GM21381 (cell line): ENCODE results near the gene ADAMTS2.

Experiments used
- ATAC-seq: cut with Tn5 transposase; IDR thresholded peaks from one replicate; pipeline ENCODE4 v1.9.1; 2021; ENCODE audit warnings: mild to moderate bottlenecking, moderate library complexity; ENCODE audit not compliant: unreplicated experiment

Gene ADAMTS2

DNA sequence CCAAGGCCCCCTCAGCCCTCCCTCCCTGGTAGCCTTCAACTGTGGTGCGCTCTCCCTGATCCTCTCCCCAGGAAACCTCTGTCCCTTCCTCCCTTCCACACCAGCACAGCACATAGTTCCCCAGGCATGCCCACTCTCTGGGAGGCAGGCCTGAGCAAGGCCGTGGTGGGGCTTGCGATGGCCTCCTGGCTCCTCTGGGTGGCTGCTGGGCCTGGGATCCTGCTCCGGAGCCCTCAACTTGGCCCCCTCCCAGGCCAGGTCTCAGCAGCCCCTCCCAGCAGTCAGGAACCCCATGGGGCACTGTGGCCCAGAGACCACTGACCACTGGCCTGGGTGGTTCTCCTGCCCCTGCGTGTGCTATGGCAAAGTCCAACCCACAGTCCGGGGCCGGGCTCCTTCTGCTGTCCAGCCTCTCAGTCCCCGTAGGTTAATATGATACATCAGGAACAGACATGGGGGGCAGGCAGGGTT is 159.3 kb downstream of the ADAMTS2 start:
- no peak for ATAC-seq

DNA sequence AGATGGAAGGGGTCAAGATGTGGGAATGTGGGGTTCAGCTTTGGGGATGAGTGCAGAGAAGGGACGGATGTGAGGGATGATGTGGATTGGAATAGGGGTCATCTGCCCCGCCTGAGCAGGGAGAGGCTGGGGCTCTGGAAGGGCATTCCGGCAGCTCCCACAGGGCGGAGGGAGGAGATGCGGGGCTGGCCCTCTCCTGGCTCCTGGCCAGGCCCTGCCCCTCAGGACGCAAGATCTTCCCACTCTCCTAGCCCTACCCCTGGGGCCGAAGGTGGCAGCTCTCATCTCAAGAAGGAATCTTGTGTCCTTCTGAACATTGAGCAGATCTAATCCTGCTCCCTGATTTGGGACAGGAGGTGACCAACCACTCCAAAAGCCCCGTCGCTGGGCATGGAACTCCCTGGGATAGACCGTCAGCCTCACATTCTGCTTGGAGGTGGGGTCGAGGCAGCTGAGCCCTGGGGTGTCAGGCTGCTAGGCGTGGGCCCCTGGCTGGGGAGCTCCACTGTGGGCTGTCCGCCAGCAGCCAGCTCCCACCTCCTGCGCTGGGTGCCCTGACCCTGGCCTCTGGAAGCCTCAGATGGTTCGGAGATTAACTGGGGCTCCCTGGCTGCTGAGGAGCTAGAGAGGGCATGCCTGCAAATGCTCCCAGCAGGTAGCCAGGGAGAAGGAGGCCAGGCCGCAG is 159.9 kb downstream of the ADAMTS2 start:
- ATAC-seq, result no peak

DNA sequence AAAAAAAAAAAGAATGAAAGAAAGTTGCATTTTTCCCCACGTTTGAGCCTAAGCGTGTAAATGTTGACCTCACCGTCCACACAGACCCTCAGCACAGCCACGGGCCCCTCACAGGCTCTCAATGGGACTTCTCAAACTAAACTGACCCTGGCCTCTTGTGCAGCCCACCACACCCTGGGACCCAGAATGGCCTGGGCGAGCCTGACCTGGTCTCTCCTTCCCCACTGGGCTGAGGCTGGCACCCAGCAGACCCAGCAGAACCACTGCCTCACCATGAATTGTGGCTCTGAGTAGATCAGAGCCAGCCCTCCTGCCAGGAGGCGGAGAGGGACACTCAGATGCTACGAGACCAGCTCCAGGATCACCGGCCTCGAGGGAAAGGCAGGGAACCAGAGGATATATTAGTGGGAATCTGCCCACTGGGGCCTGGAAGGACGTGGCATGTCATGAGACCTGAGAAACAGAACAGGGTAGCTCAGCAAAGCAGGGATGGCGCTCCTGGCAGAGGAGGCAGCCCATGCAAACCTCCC is 160.7 kb downstream of the ADAMTS2 start:
- ATAC-seq, result no peak

DNA sequence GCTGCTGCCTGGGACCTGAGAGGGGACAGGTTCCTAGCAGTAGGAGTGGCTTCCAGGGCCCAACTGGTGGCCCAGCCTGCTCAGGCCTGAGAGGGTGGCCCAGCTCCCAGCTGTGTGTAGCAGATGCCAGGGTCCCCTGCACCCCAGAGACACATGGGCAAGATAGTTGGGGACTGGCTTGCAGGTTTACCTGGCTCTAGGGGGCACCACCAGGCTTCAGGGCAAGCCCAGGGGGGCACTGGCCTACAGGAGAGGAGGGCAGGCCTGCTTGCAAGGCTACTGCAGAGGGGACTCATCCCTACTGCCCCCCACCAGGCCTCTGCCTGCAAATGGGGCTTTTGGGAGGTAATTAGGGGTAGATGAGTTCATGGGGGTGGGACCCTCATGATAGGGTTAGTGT is 161.8 kb downstream of the ADAMTS2 start:
- ATAC-seq, result no peak

DNA sequence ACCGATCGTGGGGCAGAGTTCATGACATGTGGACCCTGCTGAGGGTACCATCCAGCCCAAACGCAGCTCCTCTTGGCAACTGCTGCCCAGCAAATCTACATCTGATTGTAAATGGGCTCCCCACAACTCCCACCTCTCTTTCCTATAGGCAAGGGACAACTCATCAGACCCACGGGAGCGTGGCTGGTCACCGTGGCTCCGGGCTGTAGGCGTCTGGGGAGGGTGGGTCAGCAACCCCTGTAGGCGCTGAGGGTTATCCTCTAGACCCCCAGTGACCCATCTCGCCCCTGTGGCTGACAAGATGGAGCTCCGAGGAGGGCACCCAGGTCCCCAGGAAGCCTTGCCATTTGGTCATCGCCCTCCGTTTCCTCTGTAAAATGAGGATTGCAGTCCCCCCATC is 162.7 kb downstream of the ADAMTS2 start:
- ATAC-seq, result no peak

DNA sequence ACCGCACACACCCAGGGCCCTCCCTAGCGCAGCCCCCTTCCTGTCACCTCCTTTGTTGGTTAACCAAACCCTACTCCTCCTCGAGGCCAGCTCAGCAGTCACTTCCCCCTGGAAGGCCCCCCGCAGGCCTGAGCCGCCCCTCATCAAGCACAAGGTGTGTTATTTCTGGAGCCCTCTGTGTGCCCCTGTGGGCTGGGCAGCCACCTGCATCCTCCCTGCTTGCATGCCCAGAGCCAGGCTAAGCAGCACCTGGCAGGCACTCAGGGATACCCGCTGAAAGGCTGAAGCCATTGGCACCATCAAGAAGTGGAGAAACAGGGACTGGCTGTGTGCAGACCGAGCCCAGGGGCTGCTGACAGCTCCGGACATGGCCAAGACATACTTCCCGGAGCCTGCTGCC is 163.3 kb downstream of the ADAMTS2 start:
- no peak for ATAC-seq

- no peak for ATAC-seq
Observed at GRCh38 chr5:179180921-179181645, 164.2 kb downstream of the ADAMTS2 start.

- no peak for ATAC-seq
Observed at GRCh38 chr5:179180061-179180610, 165.1 kb downstream of the ADAMTS2 start.

- ATAC-seq, result no peak
Observed at GRCh38 chr5:179177711-179178575, 167.3 kb downstream of the ADAMTS2 start.

GRCh38 chr5:179176571-179177230 is 168.6 kb downstream of the ADAMTS2 start:
- ATAC-seq, result no peak

DNA sequence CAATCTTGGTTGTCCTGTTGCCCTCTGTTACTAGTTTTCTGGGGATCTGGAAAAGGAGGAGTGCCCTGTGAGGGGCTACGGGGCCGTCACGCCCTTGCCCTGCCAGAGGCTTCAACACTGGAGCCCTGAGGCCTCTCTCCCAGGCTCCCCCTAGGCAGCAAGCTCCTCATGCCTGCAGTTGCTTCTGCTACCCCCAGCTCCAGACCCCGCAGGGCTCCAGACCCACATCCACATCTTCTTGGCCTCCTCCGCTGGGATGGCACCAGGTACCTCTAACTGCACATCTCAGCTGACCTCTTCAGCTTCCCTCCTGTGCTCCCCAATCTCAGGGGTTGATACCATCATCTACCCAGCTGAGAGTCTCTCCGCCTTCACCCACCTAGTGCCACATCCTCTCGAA is 169.1 kb downstream of the ADAMTS2 start:
- ATAC-seq, result no peak

DNA sequence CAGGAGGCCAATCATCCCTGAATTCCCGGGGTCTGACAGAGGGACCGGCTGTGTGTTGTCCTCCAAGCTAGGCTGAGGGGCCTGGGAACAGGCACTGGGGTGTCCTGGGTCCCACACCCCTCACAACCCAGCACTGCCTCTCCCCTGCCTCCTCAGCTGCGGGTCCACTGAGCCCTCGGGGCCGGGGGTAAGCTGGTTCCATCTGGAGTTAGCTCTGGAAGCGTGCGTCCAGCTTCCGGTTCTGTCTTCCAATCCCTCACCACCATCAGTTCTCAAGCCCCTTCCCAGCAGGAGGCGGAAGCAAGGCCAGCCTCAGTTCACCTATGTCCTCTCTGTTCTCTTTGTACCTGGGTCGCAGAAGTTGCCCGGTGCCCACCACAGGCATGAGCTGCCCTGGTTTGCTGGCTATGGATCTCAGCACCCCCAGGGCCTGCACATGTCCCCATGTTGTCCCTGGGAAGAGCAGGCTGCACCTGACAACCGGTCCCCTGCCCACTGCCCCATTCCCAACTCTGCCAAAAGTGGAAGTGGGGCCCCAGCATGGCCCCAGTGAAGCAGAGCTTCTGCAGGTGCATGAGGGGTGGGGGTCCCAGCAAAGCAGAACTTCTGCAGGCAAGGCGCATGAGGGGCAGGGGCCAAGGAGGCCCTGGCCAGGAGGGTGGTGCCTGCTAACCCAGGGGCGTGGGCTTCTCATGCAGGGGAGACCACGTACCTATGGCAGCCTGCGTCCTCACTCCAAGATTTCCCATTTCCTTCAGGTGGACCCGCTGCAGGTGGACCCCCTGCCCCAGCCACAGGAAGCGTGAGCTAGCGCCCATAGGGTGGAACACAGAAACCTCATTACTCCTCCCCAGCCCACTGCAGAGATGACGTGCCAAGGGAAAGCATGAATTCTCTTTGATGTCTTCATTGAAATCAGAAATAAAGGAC is 173.2 kb downstream of the ADAMTS2 start:
- ATAC-seq, result no peak

DNA sequence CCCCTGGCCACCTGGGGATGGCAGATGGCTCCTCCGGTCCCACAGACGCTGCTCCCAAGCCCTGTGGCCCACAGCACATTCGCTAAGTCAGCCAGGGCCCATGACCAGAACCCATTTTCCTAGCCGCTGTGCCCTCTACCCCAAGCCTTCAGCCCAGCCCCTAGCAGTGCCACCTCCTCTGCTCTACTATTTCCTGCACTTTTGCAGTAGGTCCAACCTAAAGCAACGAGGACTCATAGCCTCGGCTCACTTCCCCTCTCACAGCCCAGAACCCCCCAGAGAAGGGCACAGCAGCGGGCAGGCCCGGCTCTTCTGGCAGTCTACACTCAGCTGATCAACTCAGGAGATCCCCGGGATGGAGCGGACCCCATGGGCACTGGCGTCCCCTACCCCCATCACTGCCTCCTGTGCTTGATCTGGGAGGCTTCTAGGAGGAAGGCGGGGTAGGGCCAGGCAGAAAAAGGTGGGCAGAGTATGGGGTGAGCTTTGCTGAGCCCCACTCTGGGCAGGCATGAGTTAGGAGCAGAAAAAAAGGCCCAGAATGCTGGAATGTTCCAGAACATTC is 173.9 kb downstream of the ADAMTS2 start:
- no peak for ATAC-seq

DNA sequence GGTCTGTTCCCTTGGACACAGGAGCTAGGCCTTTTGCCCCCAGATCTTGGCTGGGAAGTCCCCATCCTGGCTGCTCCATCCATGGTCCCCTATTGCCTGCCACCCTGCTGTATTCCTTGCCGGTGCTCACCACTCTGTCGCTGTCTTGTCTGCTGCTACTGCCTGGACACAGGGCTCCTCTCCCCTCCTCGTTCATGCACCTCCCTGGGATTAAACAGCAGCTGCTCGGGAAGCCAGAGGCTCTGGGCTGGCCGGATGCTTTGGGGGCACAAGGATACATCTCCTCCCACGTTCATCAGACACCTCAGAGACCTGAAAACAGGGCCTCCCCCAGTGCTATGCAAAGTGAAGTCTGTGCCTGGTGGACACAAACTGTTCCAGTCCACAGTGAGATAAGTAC is 174.7 kb downstream of the ADAMTS2 start:
- no peak for ATAC-seq

DNA sequence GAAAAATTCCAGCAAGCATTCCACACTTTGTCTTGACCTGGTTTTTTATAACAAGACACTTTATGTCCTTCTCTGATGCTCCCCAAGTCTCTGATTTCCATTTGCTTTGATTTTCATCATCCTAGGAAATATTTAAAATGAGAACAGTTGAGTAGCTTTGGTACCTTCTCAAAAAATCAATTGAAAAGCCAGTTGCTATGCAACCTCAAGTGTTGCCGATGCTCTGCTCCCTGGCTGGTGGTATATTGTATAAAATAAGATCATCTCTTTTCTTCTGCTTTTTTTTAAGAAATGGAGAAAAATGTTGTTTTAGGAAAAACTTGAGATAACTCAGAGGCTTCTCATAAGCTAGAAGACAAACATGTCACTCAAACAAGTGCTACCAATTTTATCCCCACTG is 175.4 kb downstream of the ADAMTS2 start:
- no peak for ATAC-seq

GRCh38 chr5:179168664-179169063 is 176.6 kb downstream of the ADAMTS2 start:
- ATAC-seq, result no peak

DNA sequence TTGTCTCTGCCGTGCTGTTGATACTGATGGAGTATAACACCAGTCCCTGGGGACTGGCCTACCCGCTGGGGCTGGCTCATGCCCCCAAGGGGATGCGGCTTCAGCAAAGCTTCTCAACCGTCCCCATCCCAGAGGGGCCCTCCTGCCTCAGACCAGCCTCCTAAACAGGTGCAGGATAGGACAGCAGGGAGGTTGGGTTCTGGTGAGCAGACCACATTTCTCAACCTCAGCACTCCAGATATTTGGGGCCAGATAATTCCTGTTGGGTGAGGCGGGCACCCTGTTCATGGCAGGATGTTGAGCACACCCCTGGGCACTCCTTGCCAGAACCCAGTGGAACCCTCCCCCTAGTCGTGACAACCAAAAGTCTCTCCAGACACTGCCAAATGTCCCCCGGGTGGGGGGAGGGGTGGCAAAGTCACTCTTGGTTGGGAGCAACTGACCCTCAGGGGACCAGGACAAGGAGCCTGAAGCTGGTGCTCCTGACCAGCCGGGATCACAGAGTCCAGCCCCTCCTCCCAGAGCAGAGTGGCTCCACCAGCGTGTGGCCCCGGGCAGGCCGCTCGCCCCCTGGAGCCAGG is 177.3 kb downstream of the ADAMTS2 start:
- no peak for ATAC-seq
